Measurements from ENCODE around the gene NEMP1. TPM values are rescaled to one million over a fixed set of nuclear protein-coding genes. Genes with fewer than 3 reads are reported as not detected.

Gene NEMP1
- total and polyA plus RNA-seq, 10 of the 15 experiments (the other 5 are each of a cell fraction or from before 2014, with no cell fraction given) = 4.0 to 45.9 (median 19.8) TPM

DNA sequence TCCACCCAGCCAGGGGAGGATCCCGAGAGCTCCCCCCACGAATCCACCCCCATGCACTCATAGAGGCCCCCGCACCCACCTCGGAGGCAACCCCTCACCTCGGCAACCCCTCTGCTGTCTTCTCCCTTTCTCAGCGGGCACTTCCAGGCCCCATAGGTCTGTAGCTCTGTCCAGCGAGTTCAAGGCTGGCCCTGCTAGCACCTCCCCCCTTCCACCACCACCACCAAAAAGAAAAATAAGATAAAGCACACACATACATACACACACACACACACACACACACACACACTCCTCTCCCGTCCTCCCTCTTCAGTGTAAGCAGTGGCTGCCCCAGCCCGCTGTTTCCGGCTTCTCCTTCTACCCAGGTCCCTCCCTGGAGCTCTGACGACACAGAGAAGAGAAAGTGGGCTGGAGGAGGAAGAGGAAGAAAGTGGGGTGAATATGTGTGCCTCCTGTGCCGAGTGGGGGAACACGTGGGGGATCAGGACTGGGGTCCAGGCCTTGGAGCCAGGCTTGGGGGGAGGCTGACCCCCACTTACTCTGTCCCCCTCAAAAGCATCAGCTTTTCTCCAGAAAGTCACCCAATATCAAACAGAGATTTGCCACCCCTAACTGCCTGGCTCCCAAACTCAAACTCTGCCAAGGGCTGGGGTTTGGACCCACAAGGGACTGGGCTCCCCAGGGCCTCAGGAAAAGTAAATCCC is 32.6 kb upstream of the NEMP1 start, which contains the start of gene STAT6 (continued):
- TF ChIP-seq KAT2A (conservative IDR thresholded peaks at IDR 0.05; ENCODE audit: control insufficient read depth, low read depth, low read length) (no peak), TAF1 (IDR thresholded peaks at IDR 0.05; ENCODE audit: borderline replicate concordance, low read depth, low read length) (peak; percentile 82; the same call in 1 of the 2 replicates), CREM (IDR thresholded peaks at IDR 0.05; ENCODE audit: low read depth) (no peak; the same call in 1 of the 2 replicates), ESRRA (IDR thresholded peaks at IDR 0.05; ENCODE audit: low read length) (no peak), NFYB (IDR thresholded peaks at IDR 0.05; ENCODE audit: insufficient read depth, low read depth, low read length) (no peak), POLR2A (IDR thresholded peaks at IDR 0.05; ENCODE audit: low read depth, low read length) (peak; percentile 74), HDGF (IDR thresholded peaks at IDR 0.05) (peak; percentile 87), SMAD1 (IDR thresholded peaks at IDR 0.05; ENCODE audit: low read depth, partially characterized antibody) (peak; percentile 87), ELK1 (IDR thresholded peaks at IDR 0.05; ENCODE audit: low read depth, low read length) (no peak), PRDM15 (CRISPR knock-in tag; IDR thresholded peaks at IDR 0.05) (no peak), IRF3 (IDR thresholded peaks at IDR 0.05) (no peak), POLR2AphosphoS2 (IDR thresholded peaks at IDR 0.05; ENCODE audit: low read depth, low read length) (peak; percentile 85), SKIL (IDR thresholded peaks at IDR 0.05; ENCODE audit: low read depth, poor library complexity, severe bottlenecking) (no peak), SUZ12 (IDR thresholded peaks at IDR 0.05; ENCODE audit: unreplicated experiment) (no peak), RCOR1 (conservative IDR thresholded peaks at IDR 0.05; ENCODE audit: low read depth, low read length) (0 out of 2 replicates have a peak, but pooled peaks have one; percentile 72)
- TF ChIP-seq, protein P1, sequence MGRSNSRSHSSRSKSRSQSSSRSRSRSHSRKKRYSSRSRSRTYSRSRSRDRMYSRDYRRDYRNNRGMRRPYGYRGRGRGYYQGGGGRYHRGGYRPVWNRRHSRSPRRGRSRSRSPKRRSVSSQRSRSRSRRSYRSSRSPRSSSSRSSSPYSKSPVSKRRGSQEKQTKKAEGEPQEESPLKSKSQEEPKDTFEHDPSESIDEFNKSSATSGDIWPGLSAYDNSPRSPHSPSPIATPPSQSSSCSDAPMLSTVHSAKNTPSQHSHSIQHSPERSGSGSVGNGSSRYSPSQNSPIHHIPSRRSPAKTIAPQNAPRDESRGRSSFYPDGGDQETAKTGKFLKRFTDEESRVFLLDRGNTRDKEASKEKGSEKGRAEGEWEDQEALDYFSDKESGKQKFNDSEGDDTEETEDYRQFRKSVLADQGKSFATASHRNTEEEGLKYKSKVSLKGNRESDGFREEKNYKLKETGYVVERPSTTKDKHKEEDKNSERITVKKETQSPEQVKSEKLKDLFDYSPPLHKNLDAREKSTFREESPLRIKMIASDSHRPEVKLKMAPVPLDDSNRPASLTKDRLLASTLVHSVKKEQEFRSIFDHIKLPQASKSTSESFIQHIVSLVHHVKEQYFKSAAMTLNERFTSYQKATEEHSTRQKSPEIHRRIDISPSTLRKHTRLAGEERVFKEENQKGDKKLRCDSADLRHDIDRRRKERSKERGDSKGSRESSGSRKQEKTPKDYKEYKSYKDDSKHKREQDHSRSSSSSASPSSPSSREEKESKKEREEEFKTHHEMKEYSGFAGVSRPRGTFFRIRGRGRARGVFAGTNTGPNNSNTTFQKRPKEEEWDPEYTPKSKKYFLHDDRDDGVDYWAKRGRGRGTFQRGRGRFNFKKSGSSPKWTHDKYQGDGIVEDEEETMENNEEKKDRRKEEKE (IDR thresholded peaks at IDR 0.05) = no peak
